A673 (cell line): ENCODE results near the gene RNH1.

Experiments
- EZH2 ChIP-seq: fragments of 200-600 bp; sonication (generic); IDR thresholded peaks from 2 replicates; pipeline ENCODE4 v1.6.1; 2017; ENCODE audit warnings: borderline replicate concordance, low read depth, mild to moderate bottlenecking, mixed read lengths, antibody characterized with exemption, low read length; ENCODE audit not compliant: poor library complexity, severe bottlenecking
- TF ChIP-seq, protein P1 (sequence below): fragments of 300-800, 200-600 bp; sonication (generic); conservative IDR thresholded peaks from 2 replicates; pipeline ENCODE4 v1.5.1; 2017; ENCODE audit warnings: low read depth, mild to moderate bottlenecking, antibody characterized with exemption, low read length, moderate library complexity, mixed read lengths

DNA sequence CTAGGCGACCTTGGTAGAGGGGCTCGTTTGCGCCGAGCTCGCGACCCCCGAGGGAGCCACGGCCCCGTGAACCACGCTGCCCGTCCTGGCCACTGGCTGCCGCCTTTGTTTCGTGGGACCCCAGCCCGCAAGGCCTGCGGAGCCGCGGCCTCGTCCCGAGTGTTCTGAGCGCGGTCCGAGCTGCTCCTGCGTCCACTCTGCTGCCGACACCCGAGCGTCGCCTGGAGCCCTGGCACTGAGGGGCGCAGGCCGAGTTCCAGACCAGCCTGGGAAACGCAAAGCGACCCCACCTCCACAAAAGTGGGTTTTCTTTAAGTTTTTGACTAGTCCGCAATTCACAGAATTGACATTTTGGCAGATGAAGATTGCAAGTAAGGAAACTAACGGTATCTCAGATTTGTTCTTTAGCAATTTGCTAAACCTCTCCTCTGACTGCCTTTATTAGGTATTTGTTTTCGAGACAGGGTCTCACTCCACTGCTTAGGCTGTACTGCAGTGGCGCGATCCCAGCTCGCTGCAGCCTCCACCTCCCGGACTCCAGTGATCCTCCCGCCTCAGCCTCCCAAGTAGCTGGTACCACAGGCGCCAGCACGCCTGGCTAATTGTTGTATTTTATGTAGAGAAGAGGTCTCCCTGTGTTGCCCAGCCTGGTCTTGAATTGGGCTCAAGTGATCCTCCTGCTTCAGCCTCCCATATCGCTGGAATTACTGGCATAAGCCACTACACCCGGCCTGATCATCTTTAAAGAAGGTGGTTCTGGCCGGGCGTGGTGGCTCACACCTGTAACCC lies 879 bp upstream of the RNH1 start:
- TF ChIP-seq, protein P1, sequence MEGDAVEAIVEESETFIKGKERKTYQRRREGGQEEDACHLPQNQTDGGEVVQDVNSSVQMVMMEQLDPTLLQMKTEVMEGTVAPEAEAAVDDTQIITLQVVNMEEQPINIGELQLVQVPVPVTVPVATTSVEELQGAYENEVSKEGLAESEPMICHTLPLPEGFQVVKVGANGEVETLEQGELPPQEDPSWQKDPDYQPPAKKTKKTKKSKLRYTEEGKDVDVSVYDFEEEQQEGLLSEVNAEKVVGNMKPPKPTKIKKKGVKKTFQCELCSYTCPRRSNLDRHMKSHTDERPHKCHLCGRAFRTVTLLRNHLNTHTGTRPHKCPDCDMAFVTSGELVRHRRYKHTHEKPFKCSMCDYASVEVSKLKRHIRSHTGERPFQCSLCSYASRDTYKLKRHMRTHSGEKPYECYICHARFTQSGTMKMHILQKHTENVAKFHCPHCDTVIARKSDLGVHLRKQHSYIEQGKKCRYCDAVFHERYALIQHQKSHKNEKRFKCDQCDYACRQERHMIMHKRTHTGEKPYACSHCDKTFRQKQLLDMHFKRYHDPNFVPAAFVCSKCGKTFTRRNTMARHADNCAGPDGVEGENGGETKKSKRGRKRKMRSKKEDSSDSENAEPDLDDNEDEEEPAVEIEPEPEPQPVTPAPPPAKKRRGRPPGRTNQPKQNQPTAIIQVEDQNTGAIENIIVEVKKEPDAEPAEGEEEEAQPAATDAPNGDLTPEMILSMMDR: no peak
- no peak for TF ChIP-seq EZH2
